Measurements from ENCODE around the gene GNG11. TPM values are rescaled to one million over a fixed set of nuclear protein-coding genes. Genes with fewer than 3 reads are reported as not detected.

Gene GNG11
- total and polyA plus RNA-seq, 2 experiments from 2014 or later, result 1.6 to 6.3 TPM

GRCh38 chr7:93931655-93932054, 10.1 kb downstream of the GNG11 start:
- no peaks in the 10 kb centered on the region for H3K36me3 ChIP-seq (ENCODE audit: insufficient read depth)
- H3K4me2 ChIP-seq, result no peak overlapping the region
- H3K36me3 Mint-ChIP-seq (ENCODE audit: low read depth), result no peaks in the 10 kb centered on the region
- H3F3A ChIP-seq (replicated peaks; ENCODE audit: low read depth), result no peaks in the 10 kb centered on the region
- no peaks in the 10 kb centered on the region; the same call in 1 of the 2 replicates for H3K9me2 ChIP-seq (ENCODE audit: insufficient read depth)
- H3K9me3 Mint-ChIP-seq, result no peaks in the 10 kb centered on the region
- H2AFZ ChIP-seq, result no peak overlapping the region
- H3K4me1 ChIP-seq (ENCODE audit: insufficient read depth), result no peaks in the 10 kb centered on the region
- H3K4me1 Mint-ChIP-seq, result no peaks in the 10 kb centered on the region
- no peak overlapping the region for H3K4me3 ChIP-seq
- H3K27ac Mint-ChIP-seq, result no peak overlapping the region
- no peaks in the 10 kb centered on the region for H4K20me1 ChIP-seq (replicated peaks; ENCODE audit: insufficient read depth)
- ATAC-seq (no peak), DNase-seq (ENCODE audit: low spot score) (no peak)
- no peaks in the 10 kb centered on the region for H3K27me3 ChIP-seq (ENCODE audit: insufficient read depth)
- H3K79me2 ChIP-seq (replicated peaks; ENCODE audit: insufficient read depth), result no peaks in the 10 kb centered on the region
- no peak for TF ChIP-seq POLR2AphosphoS5 (IDR thresholded peaks at IDR 0.05; ENCODE audit: low read depth)
- TF ChIP-seq EZH2 (IDR thresholded peaks at IDR 0.05; ENCODE audit: low read depth, unreplicated experiment), result no peak
- TF ChIP-seq EZH2phosphoT487 (IDR thresholded peaks at IDR 0.05; ENCODE audit: unreplicated experiment), result no peak
- no peak for TF ChIP-seq ETS1 (IDR thresholded peaks at IDR 0.05)
- no peak for TF ChIP-seq NANOG (IDR thresholded peaks at IDR 0.05; ENCODE audit: borderline replicate concordance)
- no peak for TF ChIP-seq ZNF114 (CRISPR knock-in tag; IDR thresholded peaks at IDR 0.05)
- TF ChIP-seq STAT1 (IDR thresholded peaks at IDR 0.05; ENCODE audit: unreplicated experiment), result no peak
- TF ChIP-seq REST (IDR thresholded peaks at IDR 0.05; ENCODE audit: unreplicated experiment), result no peak
- TF ChIP-seq CREB1 (CRISPR knock-in tag; IDR thresholded peaks at IDR 0.05; ENCODE audit: low read depth), result no peak
- TF ChIP-seq, protein P1, sequence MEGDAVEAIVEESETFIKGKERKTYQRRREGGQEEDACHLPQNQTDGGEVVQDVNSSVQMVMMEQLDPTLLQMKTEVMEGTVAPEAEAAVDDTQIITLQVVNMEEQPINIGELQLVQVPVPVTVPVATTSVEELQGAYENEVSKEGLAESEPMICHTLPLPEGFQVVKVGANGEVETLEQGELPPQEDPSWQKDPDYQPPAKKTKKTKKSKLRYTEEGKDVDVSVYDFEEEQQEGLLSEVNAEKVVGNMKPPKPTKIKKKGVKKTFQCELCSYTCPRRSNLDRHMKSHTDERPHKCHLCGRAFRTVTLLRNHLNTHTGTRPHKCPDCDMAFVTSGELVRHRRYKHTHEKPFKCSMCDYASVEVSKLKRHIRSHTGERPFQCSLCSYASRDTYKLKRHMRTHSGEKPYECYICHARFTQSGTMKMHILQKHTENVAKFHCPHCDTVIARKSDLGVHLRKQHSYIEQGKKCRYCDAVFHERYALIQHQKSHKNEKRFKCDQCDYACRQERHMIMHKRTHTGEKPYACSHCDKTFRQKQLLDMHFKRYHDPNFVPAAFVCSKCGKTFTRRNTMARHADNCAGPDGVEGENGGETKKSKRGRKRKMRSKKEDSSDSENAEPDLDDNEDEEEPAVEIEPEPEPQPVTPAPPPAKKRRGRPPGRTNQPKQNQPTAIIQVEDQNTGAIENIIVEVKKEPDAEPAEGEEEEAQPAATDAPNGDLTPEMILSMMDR (conservative IDR thresholded peaks at IDR 0.05; ENCODE audit: low read depth in 2 of 2), result no peak
- no peak overlapping the region for H3K4me3 Mint-ChIP-seq
- H3K27ac ChIP-seq (ENCODE audit: low read depth), result no peak overlapping the region
- H3K27me3 Mint-ChIP-seq (ENCODE audit: insufficient read depth, low read depth, poor library complexity), result no peaks in the 10 kb centered on the region

Measured in GM23338 (cell line).